ENCODE data around the gene PGM2.
"Not testable (repeated sequence)": the region's sequence is repeated elsewhere in the genome, so short reads cannot be mapped to it uniquely, and the experiment has no call there.

Gene PGM2

DNA sequence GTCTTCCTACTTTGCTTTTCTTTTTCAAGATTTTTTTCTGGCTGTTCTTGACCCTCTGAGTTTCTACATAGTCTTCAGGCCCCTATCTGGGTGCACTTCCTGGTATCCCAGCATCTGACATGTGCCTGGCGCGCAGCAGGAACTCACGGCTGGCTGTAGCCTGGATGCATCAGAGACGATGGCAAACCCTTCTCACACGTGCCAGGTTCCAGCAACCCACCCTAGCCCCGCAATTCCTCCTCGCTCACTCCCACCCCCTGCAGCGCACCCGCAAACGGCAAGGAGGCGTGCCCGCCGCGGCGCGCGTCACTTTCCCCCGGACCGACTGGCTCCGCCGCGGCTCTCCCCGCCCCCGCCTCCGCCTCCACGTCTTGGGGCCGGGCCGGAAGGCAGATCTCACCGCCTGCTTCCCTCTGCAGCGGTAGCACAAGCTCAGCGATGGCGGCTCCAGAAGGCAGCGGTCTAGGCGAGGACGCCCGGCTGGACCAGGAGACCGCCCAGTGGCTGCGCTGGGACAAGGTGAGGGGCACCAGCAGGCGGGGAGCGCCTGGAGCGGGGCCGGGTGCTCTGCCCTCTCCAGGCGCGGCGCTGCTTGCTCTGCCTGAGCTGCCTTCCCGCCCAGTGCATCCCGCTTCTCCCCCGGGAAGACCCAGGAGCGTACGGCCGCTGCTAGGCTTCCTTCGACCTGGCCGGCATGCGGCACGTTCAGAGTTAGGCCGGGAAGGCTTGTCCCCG, at the start of gene PGM2:
PGM2 (plus strand) TSS at position 392 of the 735 bp plus-strand sequence; CDS start at position 439, 47 bp downstream.
- peak; percentile 84 for DNase-seq (ENCODE audit: low read depth)

DNA sequence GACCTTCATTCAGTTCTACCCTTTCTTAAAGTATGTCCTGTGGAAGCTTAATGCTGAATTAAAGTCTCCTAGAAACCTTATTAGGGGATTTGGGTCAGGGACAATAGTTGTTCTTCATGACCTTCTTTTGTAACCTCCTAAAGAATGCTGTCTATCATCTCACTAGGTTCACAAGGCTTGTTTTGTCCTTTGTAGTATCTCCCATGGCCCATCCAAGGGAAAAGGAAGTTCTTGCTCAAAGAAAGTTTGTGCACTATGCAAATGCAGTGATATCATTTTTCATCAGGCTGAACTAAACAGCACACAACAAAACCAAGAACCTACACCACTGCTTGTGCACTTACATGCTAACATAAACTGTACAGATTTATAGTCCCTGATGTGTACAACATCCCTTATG, 46.6 kb upstream of the PGM2 start:
- DNase-seq (ENCODE audit: low read depth) = no peak

DNA sequence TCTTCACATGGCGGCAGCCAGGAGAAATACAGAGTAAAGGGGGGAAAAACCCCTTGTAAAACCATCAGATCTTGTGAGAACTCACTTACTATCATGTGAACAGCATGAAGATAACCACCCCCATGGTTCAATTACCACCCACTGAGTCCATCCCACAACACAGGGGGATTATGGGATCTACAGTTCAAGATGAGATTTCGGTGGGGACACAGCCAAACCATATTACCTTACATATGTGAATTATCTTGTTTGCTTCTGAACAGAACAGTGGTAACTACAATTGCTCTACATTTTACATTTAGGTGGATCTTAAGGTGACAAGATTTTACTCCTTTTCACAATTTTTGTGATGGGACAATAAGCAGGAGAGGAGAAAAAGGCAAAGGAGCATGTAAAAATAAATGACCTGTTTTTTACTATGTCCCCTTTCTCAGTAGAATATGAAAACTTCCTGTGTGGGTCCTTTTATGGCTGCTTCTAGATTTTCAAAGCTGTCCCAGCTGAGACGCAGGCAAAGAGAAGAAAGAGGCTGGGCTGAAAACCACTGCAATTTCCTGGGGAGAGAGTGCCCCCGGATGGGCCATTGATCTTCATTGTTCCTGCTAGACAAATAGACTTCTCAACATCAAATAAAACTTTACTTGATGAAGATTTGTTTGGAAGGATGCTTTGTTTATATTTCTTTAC, 45.9 kb upstream of the PGM2 start:
- peak; percentile 33 for DNase-seq (ENCODE audit: low read depth)

DNA sequence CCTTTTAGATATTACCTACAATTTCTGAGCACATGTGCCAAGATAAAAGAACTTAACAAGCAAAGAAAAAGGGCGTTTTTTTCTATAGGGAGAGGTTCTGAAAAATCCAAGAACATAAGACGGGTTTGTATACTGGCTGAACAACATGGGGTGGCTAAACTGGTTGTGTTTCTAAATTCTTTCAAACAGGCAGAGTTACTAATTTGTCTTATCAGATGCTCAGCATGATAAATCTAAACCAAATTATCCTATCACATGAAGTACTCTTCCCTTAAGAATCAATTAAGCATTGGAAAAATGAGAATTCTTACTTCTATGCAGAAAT, 45.4 kb upstream of the PGM2 start:
- DNase-seq (ENCODE audit: low read depth) = no peak

DNA sequence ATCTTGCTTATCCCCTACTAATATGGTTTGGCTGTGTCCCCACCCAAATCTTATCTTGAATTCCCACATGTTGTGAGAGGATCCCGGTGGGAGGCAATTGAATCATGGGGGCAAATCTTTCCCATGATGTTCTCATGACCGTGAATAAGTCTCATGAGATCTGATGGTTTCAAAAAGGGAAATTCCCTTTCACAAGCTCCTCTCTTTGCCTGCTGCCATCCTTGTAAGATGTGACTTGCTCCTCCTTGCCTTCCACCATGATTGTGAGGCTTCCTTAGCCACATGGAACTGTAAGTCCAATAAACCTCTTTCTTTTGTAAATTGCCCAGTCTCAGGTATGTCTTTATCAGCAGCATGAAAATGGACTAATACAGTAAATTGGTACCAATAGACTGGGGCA, 40.2 kb upstream of the PGM2 start:
- not testable (repeated sequence) for DNase-seq (ENCODE audit: low read depth)

DNA sequence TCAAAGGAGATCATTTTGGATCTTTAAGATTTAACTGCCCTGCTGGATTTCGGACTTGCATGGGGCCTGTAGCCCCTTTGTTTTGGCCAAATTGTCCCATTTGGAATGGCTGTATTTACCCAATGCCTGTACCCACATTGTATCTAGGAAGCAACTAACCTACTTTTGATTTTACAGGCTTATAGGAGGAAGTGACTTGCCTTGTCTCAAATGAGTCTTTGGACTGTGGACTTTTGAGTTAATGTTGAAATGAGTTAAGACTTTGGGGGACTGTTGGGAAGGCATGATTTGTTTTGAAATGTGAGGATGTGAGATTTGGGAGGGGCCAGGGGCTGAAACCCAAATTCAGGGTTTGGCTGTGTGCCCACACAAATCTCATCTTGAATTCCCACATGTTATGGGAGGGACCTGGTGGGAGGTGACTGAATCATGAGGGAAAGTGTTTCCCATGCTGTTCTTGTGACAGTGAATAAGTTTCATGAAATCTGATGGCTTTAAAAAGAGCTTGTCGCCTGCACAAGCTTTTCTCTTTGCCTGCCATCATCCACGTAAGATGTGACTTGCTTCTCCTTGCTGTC, 38.5 kb upstream of the PGM2 start:
- DNase-seq (ENCODE audit: low read depth) = not testable (repeated sequence)

DNA sequence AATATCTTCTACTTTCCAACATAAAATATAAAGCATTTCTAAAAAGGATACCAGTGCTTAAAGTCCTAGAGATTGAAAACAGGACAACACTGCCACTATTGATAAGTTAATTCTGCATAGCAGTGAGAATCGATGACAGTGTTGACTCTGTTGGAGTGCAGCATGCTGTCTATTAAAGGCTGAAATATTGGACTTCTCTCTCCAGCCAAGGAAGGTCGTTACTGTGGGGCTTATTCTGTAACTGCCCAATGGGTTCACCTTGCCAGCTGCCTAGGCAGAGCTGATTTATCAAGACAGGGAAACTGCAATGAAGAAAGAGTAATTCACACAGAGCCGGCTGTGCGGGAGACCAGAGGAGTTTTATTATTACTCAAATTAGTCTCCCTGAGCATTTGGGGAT, 37.7 kb upstream of the PGM2 start:
- DNase-seq (ENCODE audit: low read depth) = no peak

DNA sequence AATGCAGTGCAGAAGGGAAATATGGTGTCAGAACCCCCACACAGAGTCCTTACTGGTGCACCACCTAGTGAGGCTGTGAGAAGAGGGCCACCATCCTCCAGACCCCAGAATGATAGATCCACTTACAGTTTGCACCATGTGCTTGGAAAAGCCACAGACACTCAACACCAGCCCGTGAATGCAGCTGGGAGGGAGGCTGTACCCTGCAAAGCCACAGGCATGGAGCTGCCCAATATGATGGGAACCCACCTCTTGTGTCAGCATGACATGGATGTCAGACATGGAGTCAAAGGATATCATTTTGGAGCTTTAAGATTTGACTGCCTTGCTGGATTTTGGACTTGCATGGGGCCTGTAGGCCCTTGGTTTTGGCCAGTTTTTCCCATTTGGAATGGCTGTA, 34.2 kb upstream of the PGM2 start:
- DNase-seq (ENCODE audit: low read depth) = no peak

DNA sequence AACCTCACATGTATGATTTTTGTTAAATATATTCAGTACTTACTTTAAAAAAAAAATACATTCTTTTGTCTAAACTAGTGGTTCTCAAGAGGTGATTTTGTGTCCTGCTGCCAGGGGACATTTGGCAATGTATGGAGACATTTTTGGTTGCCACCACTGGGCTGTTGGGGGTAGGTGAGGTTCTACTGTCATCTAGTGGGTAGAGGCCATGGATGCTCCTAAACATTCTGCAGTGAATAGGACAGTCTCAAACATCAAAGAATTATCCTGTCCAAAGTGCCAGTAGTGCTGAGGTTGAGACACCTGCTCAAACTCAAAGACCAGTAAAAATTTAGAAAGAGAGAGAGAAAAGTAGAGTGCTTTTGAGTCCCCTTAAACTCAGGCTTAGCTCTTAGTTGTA, 32.9 kb upstream of the PGM2 start:
- DNase-seq (ENCODE audit: low read depth) = no peak

DNA sequence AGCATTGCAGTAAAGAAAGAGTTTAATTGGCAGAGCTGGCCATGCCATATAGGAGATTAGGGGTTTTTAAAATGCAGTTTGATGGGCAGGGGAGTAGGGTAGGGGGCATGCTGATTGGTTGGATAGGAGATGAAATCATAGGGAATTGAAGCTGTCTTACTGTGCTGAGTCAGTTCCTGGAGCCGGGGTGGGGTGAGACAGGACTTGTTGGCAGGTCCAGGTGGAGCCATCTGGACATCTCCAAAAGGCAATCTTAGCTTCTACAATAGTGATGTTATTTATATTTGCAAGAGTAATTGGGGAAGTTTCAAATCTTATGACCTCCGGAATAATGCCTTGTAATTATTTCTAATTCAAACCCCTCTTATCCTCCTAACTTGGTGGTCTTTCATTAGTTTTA, 32.4 kb upstream of the PGM2 start:
- DNase-seq (ENCODE audit: low read depth) = no peak

DNA sequence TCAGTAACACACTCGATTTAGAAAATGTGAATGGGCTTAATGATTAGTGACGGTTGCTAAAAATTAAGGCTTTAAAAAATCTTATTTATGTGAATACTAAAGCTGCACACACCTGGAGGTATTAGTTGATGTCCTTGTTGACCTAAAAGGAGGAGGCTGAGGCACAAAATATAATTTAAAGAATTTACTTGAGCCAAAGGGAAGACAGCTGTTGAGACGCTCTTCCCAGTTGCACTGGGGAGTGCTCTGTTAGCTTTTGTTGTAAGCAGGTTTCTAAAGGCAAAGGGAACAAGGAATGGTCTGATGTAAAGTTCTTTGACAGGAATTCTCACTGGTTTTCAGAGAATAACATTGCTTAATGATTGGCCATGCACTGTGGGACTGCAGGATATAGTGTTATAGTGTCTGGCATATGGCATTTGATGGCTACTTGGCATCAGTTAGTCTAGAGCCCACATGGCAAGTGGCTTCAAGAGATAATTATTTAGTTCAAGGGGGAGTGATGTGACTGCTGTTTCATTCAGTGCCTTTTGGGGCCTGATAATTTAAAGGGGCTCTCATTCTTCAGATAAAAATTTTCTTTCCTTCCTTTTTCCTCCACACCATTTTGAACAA, 30.8 kb upstream of the PGM2 start:
- DNase-seq (ENCODE audit: low read depth) = no peak

DNA sequence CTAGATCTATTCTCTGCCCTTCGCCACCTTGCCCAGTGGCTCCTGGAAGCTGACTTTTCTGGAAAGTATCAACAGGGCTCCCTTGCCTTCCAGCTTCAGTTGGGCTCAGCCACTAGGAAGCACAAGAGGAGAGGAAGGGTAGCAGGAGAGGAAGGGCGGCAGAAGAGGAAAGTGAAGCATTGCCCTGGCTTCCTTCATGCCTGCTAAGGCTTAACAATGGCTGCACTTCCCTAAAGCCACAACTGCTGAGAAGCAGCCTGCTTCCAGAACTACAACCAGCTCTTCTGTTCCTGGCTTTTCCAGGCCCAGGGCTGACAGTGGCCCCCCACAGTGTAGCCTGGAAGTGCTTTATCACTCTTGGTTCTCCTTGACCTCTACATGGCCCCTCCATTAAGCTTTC, 29.1 kb upstream of the PGM2 start:
- no peak for DNase-seq (ENCODE audit: low read depth)

DNA sequence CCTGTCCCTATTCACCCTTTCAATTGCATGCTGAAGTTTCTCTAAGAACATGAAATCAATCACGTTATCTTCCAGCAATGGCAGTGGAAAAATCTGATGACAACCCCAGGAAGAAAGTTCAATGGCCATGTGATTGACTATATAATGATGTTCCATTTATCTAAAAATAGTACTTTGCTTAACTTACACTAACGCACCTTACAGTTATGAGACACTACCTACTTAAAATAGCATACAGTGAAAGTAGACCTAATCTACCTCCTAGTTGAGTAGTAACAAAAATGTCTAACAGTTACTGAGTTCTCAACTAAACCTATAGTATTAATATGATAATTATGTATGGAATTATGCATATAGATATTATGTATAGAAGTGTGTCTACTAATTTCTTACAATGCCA, 28.6 kb upstream of the PGM2 start:
- no peak for DNase-seq (ENCODE audit: low read depth)

DNA sequence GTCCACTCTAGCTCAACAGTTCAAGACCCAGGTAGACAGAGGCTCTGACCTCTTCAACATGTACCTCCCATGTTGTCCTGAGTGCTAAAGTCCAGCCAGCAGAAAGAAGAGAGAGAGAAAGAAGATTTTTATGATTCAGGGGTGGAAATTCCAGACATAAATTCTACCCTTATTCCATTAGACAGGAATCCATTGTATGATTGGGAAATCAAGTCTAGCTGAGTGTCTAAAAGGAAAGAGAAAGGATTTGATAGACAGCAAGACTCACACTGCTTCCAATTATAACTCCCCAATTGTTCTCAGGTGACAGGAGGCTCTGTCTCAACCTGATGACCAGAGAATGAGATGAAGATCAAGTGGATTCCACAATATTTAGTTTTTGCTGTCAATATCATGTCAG, 27.9 kb upstream of the PGM2 start:
- no peak for DNase-seq (ENCODE audit: low read depth)

DNA sequence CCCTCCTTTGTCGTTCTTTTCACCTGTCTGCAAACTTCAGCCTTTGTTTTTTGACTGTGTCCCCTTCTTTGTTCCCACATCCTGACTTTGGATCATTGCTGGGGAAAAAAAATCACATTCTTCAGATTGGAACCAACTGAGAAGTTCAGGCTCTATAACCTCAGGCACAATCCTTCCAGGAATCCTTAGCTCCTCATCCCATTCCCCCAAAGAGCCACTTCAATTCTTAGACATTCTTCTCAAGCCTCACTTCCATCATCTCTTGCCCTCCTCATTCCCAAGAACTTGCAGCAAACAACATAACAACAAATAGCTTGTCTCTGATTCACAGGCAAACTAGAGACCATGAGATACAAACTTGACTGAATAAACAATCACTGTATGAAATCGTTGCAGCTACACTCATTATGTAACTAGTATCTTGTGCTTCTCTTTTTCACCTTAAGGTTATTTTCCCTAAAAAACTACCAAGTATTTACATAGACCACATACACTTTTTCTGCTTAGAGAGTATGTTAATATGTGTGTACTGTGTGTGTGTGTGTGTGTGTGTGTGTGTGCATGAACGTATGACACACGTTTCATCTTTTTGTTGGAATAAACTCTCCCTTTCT, 26.4 kb upstream of the PGM2 start:
- no peak for DNase-seq (ENCODE audit: low read depth)

DNA sequence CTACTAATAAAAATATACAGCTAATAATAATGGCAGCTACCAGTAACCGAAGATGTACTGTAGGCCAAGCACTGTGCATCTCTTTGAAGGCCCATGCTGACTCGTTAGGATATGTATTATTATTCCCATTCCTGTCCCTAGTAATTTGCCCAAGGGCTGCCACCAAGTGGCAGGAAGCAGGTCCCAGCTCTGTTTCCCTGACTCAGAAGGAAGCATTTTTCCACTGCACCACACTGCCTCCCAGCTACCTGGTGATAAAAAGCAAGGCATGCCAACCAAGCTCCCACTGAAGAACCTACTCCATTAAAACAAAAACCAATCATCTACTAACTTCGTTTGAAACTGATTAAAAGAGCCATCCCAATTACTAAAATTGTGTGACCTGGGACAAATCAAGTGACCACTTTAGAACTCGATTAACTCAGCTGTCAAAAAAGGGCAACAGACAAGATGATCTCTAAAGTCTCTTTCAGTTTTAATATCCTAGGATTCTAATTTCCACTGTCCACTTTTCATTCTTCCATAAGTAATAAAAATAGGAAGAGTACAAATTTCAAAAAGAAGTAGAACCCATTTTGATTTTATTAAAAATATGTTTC, 24.3 kb upstream of the PGM2 start:
- DNase-seq (ENCODE audit: low read depth) = no peak

DNA sequence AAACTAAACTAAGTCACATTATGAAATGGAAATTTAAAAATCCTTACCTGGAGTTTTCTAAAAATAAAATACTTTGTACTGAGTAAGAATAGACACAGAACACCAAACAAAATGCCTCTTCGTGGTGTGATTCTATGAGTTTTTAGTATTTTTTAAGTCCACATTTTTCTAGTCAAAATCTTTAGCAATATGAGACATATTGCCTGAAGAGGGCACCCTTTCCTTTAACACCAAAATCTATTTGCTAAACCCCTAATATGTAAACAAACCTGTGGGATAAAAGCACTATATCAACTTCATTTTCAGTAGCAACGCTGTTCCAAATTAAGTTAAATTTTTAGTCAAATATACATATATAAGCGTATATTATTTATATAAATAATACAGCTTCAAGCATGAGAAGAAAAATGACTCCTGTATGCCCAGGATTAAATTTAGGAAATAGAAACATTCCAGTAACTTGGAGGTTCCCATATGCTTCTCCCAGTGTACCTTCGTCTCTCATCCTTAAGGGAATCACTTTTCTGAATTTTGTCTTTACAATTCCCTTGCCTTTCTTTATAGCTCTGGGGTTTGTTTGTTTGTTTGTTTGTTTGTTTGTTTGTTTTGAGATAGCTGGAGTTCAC, 23.0 kb upstream of the PGM2 start:
- DNase-seq (ENCODE audit: low read depth) = no peak

DNA sequence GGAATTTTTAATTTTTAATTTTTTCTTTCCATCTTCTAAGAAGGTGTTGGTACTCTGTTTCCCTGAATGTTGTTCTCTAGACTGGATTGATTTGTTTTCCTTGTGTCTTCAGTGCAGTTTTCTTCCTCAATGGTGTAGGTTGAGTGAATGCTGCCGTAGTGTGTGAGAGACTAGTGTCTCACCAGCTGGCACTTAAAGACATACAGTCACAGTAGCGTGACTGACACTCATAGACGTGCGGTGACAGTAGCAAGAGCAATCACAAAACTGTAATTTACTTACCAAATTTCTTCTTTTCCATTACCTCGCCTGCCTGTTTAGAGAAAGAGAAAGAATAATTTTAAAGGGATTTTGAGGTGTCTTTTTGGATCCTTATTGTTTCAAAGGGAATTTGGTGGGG, 21.4 kb upstream of the PGM2 start:
- no peak for DNase-seq (ENCODE audit: low read depth)

DNA sequence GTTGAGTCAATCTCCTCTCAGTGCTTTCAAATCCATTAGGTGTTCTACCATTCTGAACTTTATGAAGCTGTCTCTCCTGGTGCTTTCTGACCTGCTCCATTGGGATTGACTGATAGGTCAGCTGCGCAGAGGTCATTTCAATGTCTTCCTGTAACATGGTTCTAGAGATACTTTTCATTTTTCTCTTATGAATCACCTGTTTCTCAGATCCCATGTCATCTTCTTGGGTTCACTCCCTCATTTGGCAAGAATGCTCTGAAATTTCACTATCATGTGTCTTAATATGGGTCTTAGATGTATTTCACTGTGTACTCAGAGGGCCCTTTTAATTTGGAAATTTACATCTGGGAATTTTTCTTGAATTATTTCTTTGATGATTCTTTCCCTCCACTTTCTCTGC, 13.8 kb upstream of the PGM2 start:
- DNase-seq (ENCODE audit: low read depth) = no peak

DNA sequence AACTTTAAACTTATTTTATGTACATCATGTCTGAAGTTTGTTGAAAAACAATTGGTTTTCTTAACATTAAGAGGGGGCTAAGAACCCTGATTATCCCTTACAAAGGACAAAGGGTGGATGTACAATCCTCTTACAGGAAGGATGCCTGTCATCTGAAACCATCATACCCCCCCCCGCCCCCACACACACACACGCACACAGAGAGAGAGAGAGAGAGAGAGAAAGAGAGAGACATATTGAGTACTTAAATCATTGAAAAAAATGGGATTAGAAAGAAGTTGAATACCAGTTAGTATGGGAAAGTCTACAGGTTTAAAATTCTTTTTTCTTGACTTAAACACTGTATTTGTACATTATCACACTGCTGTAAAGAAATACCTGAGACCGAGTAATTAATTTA, 10.9 kb upstream of the PGM2 start:
- DNase-seq (ENCODE audit: low read depth) = no peak

DNA sequence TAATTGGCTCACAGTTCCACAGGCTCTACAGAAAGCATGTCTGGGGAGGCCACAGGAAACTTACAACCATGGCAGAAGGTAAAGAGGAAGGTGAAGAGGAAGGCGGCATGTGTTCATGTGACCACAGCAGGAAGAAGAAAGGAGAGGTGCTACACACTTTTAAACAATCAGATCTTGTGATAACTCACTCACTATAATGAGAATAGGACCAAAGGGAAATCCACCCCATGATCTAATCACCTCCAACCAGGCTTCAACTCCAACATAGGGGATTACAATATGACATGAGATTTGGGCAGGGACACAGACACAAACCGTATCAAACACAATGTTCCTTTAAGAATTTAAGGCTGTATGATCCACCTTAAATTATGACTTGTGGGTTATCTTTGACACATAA, 10.5 kb upstream of the PGM2 start:
- no peak for DNase-seq (ENCODE audit: low read depth)

DNA sequence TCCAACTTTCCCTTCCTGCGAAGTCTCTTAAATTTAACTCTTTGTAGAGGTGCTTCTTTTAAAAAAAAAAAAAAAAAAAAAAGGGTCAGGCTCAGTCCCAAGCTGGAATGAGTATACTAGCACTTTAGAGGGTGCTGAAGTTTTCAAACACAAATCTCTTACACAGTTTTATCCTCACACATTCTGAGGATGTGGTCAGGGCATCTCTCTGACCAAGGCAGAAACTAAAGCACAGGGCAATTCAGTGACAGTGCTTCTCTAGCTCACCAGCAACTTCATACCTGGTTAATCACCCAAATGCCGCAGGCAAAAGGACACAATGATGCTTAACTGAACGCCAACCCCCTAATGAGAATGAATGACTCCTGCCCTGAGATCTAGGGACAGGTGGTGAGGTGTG, 9.8 kb upstream of the PGM2 start:
- DNase-seq (ENCODE audit: low read depth) = no peak
